ENCODE measurements around the gene BAIAP2.
"Not testable (repeated sequence)": the region's sequence is repeated elsewhere in the genome, so short reads cannot be mapped to it uniquely, and the experiment has no call there.

- not testable (repeated sequence) for TF ChIP-seq YY1 (IDR thresholded peaks at IDR 0.05; ENCODE audit: insufficient read depth, insufficient read length); ZNF274 (IDR thresholded peaks at IDR 0.05; ENCODE audit: low read depth, low read length); SUZ12 (IDR thresholded peaks at IDR 0.05; ENCODE audit: extremely low read depth, insufficient read depth, insufficient read length)
Measured at GRCh38 chr17:81146208-81146607, 111.3 kb downstream of the BAIAP2 start.
